Measurements from ENCODE around the gene KCNH1.

DNA sequence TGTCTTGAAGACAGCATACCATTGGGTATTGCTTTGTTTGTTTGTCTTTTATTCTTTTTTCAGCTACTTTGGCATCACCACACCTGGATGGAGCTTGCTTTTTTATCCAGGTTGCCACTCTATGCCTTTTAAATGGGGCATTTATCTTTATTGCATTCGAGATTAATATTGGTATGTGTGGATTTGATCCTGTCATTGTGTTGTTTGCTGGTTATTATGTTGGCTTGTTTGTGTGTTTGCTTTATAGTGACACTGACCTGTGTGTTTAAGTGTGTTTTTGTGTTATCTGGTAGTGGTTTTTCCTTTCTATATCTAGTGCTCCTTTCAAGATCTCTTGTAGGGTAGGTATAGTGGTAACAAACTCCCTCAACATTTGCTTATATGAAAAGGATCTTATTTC is 24.9 kb upstream of the KCNH1 start:
- TF ChIP-seq PRDM1 (tag by site-specific recombination; IDR thresholded peaks at IDR 0.05) (no peak), MYNN (tag by site-specific recombination; IDR thresholded peaks at IDR 0.05; ENCODE audit: borderline replicate concordance) (no peak), ZNF530 (tag by site-specific recombination; IDR thresholded peaks at IDR 0.05; ENCODE audit: low read depth) (no peak), ZNF174 (tag by site-specific recombination; IDR thresholded peaks at IDR 0.05) (no peak), ZNF335 (tag by site-specific recombination; conservative IDR thresholded peaks at IDR 0.05) (no peak), ZBTB1 (tag by site-specific recombination; IDR thresholded peaks at IDR 0.05) (no peak), ZNF785 (tag by site-specific recombination; IDR thresholded peaks at IDR 0.05) (no peak), SALL2 (tag by site-specific recombination; IDR thresholded peaks at IDR 0.05; ENCODE audit: borderline replicate concordance) (no peak)
- TF ChIP-seq, protein P1, sequence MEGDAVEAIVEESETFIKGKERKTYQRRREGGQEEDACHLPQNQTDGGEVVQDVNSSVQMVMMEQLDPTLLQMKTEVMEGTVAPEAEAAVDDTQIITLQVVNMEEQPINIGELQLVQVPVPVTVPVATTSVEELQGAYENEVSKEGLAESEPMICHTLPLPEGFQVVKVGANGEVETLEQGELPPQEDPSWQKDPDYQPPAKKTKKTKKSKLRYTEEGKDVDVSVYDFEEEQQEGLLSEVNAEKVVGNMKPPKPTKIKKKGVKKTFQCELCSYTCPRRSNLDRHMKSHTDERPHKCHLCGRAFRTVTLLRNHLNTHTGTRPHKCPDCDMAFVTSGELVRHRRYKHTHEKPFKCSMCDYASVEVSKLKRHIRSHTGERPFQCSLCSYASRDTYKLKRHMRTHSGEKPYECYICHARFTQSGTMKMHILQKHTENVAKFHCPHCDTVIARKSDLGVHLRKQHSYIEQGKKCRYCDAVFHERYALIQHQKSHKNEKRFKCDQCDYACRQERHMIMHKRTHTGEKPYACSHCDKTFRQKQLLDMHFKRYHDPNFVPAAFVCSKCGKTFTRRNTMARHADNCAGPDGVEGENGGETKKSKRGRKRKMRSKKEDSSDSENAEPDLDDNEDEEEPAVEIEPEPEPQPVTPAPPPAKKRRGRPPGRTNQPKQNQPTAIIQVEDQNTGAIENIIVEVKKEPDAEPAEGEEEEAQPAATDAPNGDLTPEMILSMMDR (tag by site-specific recombination; IDR thresholded peaks at IDR 0.05) = no peak

All from HEK293 (cell line).